HCT116 (cell line): ENCODE measurements around the gene ARHGDIG. TPM values are rescaled to one million over a fixed set of nuclear protein-coding genes. Genes with fewer than 3 reads are reported as not detected.

Experiments
- ATAC-seq: fragments of 200-7000 bp; cut with Tn5 transposase; 2 replicates; pipeline ENCODE4 v1.9.1; 2020; ENCODE audit warnings: mild to moderate bottlenecking, moderate library complexity
- BruUV-seq: library from RNA; stranded (reverse); fragments of 400-500 nt; replicated peaks from 2 replicates; lab custom pipeline; 2021; lab: Mats Ljungman, UMichigan
- CTCF ChIA-PET: fragments of 300-600 bp; sonication (Branson Sonifier 250); formaldehyde crosslinking; loops from one replicate; lab custom pipeline; 2021; ENCODE audit warnings: antibody characterized with exemption; lab: Charles Lee
- POLR2A ChIA-PET: fragments of 300-600, 350-600 bp; sonication (Branson Sonifier 250); formaldehyde crosslinking; loops from one replicate; lab custom pipeline; 2021; ENCODE audit warnings: antibody characterized with exemption; lab: Charles Lee
- RAD21 ChIA-PET, 2 experiments: fragments of 300-600 bp; sonication (Branson Sonifier 250); formaldehyde crosslinking; loops; one replicate each; lab custom pipeline; 2023; ENCODE audit warnings: low total read pairs in 2 of 2; ENCODE audit not compliant: uncharacterized antibody in 2 of 2, unreplicated experiment in 2 of 2, low non-redundant PET in 1 of 2; lab: Charles Lee
- DNase-seq: peaks from one replicate; pipeline ENCODE4 v3.0.0-alpha.2; 2010; ENCODE audit warnings: low read depth, low spot score
- H2AFZ ChIP-seq: fragments of 200-600 bp; shearing (Covaris generic), sonication (generic); 2 replicates; pipeline ENCODE4 v1.6.1; 2017; ENCODE audit warnings: low read depth, mixed run types, mixed read lengths, antibody characterized with exemption, low read length; ENCODE audit not compliant: poor library complexity, severe bottlenecking
- H3K27ac ChIP-seq: 2 replicates; pipeline ENCODE4 v1.5.1; 2012; ENCODE audit warnings: low read depth, low read length
- H3K27me3 ChIP-seq: fragments of 200-600 bp; sonication (generic); 2 replicates; pipeline ENCODE4 v1.6.1; 2016; ENCODE audit warnings: mixed run types, low read length, mixed read lengths; ENCODE audit not compliant: insufficient read depth
- H3K36me3 ChIP-seq, 2 experiments: fragments of 200-500 bp in 1 of 2; fragments of 200-600 bp in 1 of 2; sonication (Bioruptor generic) in 1 of 2; sonication (generic) in 1 of 2; 2 replicates each; pipeline versions ENCODE4 v1.5.1 to v1.6.1; 2014 to 2016; ENCODE audit warnings: low read length in 2 of 2, inconsistent platforms in 1 of 2, mixed read lengths in 1 of 2, mixed run types in 1 of 2; ENCODE audit not compliant: insufficient read depth in 2 of 2, control insufficient read depth in 1 of 2
- H3K4me1 ChIP-seq, 2 experiments: fragments of 200-600 bp in 1 of 2; sonication (generic) in 1 of 2; 2 replicates each; pipeline versions ENCODE4 v1.5.1 to v1.6.1; 2012 to 2017; ENCODE audit warnings: low read length in 2 of 2, inconsistent platforms in 1 of 2, mild to moderate bottlenecking in 1 of 2, mixed read lengths in 1 of 2, mixed run types in 1 of 2, moderate library complexity in 1 of 2; ENCODE audit not compliant: insufficient read depth in 2 of 2, control insufficient read depth in 1 of 2
- H3K4me2 ChIP-seq: fragments of 200-600 bp; sonication (generic); 2 replicates; pipeline ENCODE4 v1.6.1; 2017; ENCODE audit warnings: mixed run types, low read length, mixed read lengths
- H3K4me3 ChIP-seq, 2 experiments: fragments of 200-600 bp in 1 of 2; sonication (generic) in 1 of 2; replicated peaks in 1 of 2; 2 replicates each; pipeline ENCODE4 v1.5.1; 2011 to 2016; ENCODE audit warnings: low read length in 2 of 2, control low read depth in 1 of 2, low read depth in 1 of 2, mild to moderate bottlenecking in 1 of 2, mixed read lengths in 1 of 2, mixed run types in 1 of 2
- H3K79me2 ChIP-seq: fragments of 200-600 bp; sonication (generic); 2 replicates; pipeline ENCODE4 v1.6.1; 2017; ENCODE audit warnings: mild to moderate bottlenecking, mixed run types, low read length, moderate library complexity, mixed read lengths; ENCODE audit not compliant: insufficient read depth
- H3K9ac ChIP-seq: fragments of 200-600 bp; sonication (generic); 2 replicates; pipeline ENCODE4 v1.6.1; 2016; ENCODE audit warnings: low read length, mixed read lengths
- H3K9me2 ChIP-seq: fragments of 200-600 bp; sonication (generic), shearing (Covaris generic); 2 replicates; pipeline ENCODE4 v1.6.1; 2017; ENCODE audit warnings: mixed run types, mild to moderate bottlenecking, moderate library complexity; ENCODE audit not compliant: insufficient read depth
- H3K9me3 ChIP-seq, 2 experiments: fragments of 200-500 bp in 1 of 2; fragments of 200-600 bp in 1 of 2; sonication (Bioruptor generic) in 1 of 2; sonication (generic) in 1 of 2; 2 replicates each; pipeline ENCODE4 v1.6.1; 2014 to 2017; ENCODE audit warnings: low read length in 2 of 2, mixed read lengths in 2 of 2, inconsistent platforms in 1 of 2, low read depth in 1 of 2, mild to moderate bottlenecking in 1 of 2, mixed run types in 1 of 2, moderate library complexity in 1 of 2; ENCODE audit not compliant: control insufficient read depth in 1 of 2, insufficient read depth in 1 of 2
- H4K20me1 ChIP-seq: fragments of 200-600 bp; sonication (generic), shearing (Covaris generic); 2 replicates; pipeline ENCODE4 v1.6.1; 2017; ENCODE audit warnings: mixed run types, mild to moderate bottlenecking, moderate library complexity; ENCODE audit not compliant: insufficient read depth
- CBX3 ChIP-seq: IDR thresholded peaks from 2 replicates; pipeline ENCODE4 v1.6.1; 2012; ENCODE audit warnings: low read depth
- CEBPB ChIP-seq: IDR thresholded peaks from 2 replicates; pipeline ENCODE4 v1.6.1; 2012; ENCODE audit warnings: low read depth
- EGR1 ChIP-seq: IDR thresholded peaks from 2 replicates; pipeline ENCODE4 v1.6.1; 2012; ENCODE audit warnings: low read depth
- ELF1 ChIP-seq: IDR thresholded peaks from 2 replicates; pipeline ENCODE4 v1.6.1; 2012; ENCODE audit warnings: low read depth, borderline replicate concordance
- EZH2phosphoT487 ChIP-seq: fragments of 200-600 bp; IDR thresholded peaks from 2 replicates; pipeline ENCODE4 v1.6.1; 2018; ENCODE audit warnings: antibody characterized with exemption, borderline replicate concordance
- FOSL1 ChIP-seq: IDR thresholded peaks from 2 replicates; pipeline ENCODE4 v1.6.1; 2012; ENCODE audit warnings: low read depth
- MAX ChIP-seq: IDR thresholded peaks from 2 replicates; pipeline ENCODE4 v1.6.1; 2012
- POLR2A ChIP-seq: IDR thresholded peaks from 2 replicates; pipeline ENCODE4 v1.7.0; 2011; ENCODE audit warnings: borderline replicate concordance; ENCODE audit not compliant: insufficient read depth, insufficient read length; ENCODE audit errors: extremely low read depth
- RAD21 ChIP-seq: IDR thresholded peaks from 2 replicates; pipeline ENCODE4 v1.6.1; 2012; ENCODE audit warnings: low read depth, mild to moderate bottlenecking
- SIN3A ChIP-seq: IDR thresholded peaks from 2 replicates; pipeline ENCODE4 v1.6.1; 2012; ENCODE audit warnings: low read depth
- SP1 ChIP-seq: IDR thresholded peaks from 2 replicates; pipeline ENCODE4 v1.6.1; 2012; ENCODE audit warnings: low read depth
- TCF7L2 ChIP-seq: IDR thresholded peaks from 2 replicates; pipeline ENCODE4 v1.7.0; 2011; ENCODE audit warnings: borderline replicate concordance, inconsistent platforms; ENCODE audit not compliant: insufficient read depth, insufficient read length; ENCODE audit errors: extremely low read depth
- YY1 ChIP-seq: IDR thresholded peaks from 2 replicates; pipeline ENCODE4 v1.6.1; 2011; ENCODE audit warnings: low read length, low read depth, moderate library complexity, mild to moderate bottlenecking; ENCODE audit not compliant: insufficient replicate concordance; ENCODE audit errors: extremely low read depth
- ZBTB33 ChIP-seq: IDR thresholded peaks from 2 replicates; pipeline ENCODE4 v1.6.1; 2011; ENCODE audit warnings: mild to moderate bottlenecking, low read length, moderate library complexity; ENCODE audit not compliant: insufficient replicate concordance; ENCODE audit errors: extremely low read depth
- ZNF274 ChIP-seq: fragments of 200-500 bp; sonication (Bioruptor generic); IDR thresholded peaks from 2 replicates; pipeline ENCODE4 v1.6.1; 2014; ENCODE audit warnings: mild to moderate bottlenecking, low read depth, low read length, inconsistent platforms
- intact Hi-C: fragments of 100-400 bp; cut with micrococcal nuclease; formaldehyde crosslinking; loops from 2 replicates; pipeline ENCODE4 v1.10.0; 2022
- total RNA-seq: library from RNA; stranded (reverse); gene quantifications from one replicate; pipeline ENCODE4 v1.2.1, GENCODE V29; 2021; ENCODE audit not compliant: unreplicated experiment
- TF ChIP-seq, protein P1 (sequence below): IDR thresholded peaks from 2 replicates; pipeline ENCODE4 v1.6.1; 2012
- TF ChIP-seq, protein P2 (sequence below): IDR thresholded peaks from 2 replicates; pipeline ENCODE4 v1.6.1; 2012; ENCODE audit warnings: low read depth

The ARHGDIG gene
- total RNA-seq, 1 experiment from 2014 or later = not detected

- POLR2A ChIA-PET = no interaction called here
- RAD21 ChIA-PET = no interaction called here
- Histone ChIP-seq H3K4me1 (no peaks in the 10 kb centered on the region), H3K9me3 (no peaks in the 10 kb centered on the region), H3K27ac (no peak overlapping the region), H3K79me2 (no peaks in the 10 kb centered on the region), H3K27me3 (no peaks in the 10 kb centered on the region), H3K36me3 (no peaks in the 10 kb centered on the region; a peak in 1 of 4 replicates), H2AFZ (no peak overlapping the region), H3K9ac (no peak overlapping the region), H3K9me2 (no peaks in the 10 kb centered on the region), H4K20me1 (no peaks in the 10 kb centered on the region), H3K4me3 (no peak overlapping the region), H3K4me2 (no peak overlapping the region)
- intact Hi-C loops = no loop called here
- CTCF ChIA-PET = no interaction called here
- no peak for DNase-seq
- TF ChIP-seq RAD21 (no peak), SP1 (no peak), YY1 (no peak), TCF7L2 (no peak), SIN3A (no peak), POLR2A (no peak), CEBPB (no peak), ZNF274 (no peak), MAX (no peak), ELF1 (no peak), CBX3 (no peak), EGR1 (no peak), ZBTB33 (no peak), EZH2phosphoT487 (no peak), FOSL1 (no peak)
- TF ChIP-seq, protein P1, sequence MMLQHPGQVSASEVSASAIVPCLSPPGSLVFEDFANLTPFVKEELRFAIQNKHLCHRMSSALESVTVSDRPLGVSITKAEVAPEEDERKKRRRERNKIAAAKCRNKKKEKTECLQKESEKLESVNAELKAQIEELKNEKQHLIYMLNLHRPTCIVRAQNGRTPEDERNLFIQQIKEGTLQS = no peak
- TF ChIP-seq, protein P2, sequence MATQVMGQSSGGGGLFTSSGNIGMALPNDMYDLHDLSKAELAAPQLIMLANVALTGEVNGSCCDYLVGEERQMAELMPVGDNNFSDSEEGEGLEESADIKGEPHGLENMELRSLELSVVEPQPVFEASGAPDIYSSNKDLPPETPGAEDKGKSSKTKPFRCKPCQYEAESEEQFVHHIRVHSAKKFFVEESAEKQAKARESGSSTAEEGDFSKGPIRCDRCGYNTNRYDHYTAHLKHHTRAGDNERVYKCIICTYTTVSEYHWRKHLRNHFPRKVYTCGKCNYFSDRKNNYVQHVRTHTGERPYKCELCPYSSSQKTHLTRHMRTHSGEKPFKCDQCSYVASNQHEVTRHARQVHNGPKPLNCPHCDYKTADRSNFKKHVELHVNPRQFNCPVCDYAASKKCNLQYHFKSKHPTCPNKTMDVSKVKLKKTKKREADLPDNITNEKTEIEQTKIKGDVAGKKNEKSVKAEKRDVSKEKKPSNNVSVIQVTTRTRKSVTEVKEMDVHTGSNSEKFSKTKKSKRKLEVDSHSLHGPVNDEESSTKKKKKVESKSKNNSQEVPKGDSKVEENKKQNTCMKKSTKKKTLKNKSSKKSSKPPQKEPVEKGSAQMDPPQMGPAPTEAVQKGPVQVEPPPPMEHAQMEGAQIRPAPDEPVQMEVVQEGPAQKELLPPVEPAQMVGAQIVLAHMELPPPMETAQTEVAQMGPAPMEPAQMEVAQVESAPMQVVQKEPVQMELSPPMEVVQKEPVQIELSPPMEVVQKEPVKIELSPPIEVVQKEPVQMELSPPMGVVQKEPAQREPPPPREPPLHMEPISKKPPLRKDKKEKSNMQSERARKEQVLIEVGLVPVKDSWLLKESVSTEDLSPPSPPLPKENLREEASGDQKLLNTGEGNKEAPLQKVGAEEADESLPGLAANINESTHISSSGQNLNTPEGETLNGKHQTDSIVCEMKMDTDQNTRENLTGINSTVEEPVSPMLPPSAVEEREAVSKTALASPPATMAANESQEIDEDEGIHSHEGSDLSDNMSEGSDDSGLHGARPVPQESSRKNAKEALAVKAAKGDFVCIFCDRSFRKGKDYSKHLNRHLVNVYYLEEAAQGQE = no peak
- no TSS peak for BruUV-seq
- no peak for ATAC-seq
Measured at GRCh38 chr16:306911-307370, 26.6 kb downstream of the ARHGDIG start.
